IMR-90 (cell line): Measurements from ENCODE around the gene SELENOH. TPM values are rescaled to one million over a fixed set of nuclear protein-coding genes. Genes with fewer than 3 reads are reported as not detected.
A peak's percentile ranks its signal among the peaks of the same experiment; 100 is the strongest.

Experiments
- ATAC-seq: fragments of 200-7000 bp; cut with Tn5 transposase; 2 replicates; pipeline ENCODE4 v1.9.1; 2020; ENCODE audit warnings: low read depth, mild to moderate bottlenecking, moderate library complexity
- BruUV-seq: library from RNA; stranded (reverse); fragments of 400-500 nt; replicated peaks from 2 replicates; lab custom pipeline; 2021; lab: Mats Ljungman, UMichigan
- CTCF ChIA-PET: fragments of 300-600 bp; formaldehyde crosslinking; extraction: SDS; loops from one replicate; lab custom pipeline; 2021; ENCODE audit warnings: antibody characterized with exemption; lab: Yijun Ruan, JAX
- POLR2A ChIA-PET: fragments of 300-600 bp; sonication (Branson Sonifier 250); formaldehyde crosslinking; loops from one replicate; lab custom pipeline; 2022; ENCODE audit warnings: antibody characterized with exemption; ENCODE audit not compliant: unreplicated experiment; lab: Charles Lee
- DNase-seq: peaks from one replicate; pipeline ENCODE4 v3.0.0; 2013
- H2AFZ ChIP-seq: replicated peaks from 2 replicates; pipeline ENCODE3; 2013; ENCODE audit warnings: low read length, mild to moderate bottlenecking; ENCODE audit not compliant: poor library complexity
- H2AK5ac ChIP-seq: 2 replicates; pipeline ENCODE4 v1.6.1; 2013; ENCODE audit warnings: low read depth, low read length, inconsistent platforms
- H2AK9ac ChIP-seq: replicated peaks from 2 replicates; pipeline ENCODE3; 2013; ENCODE audit warnings: mild to moderate bottlenecking, low read depth, low read length, moderate library complexity; ENCODE audit not compliant: poor library complexity
- H2BK120ac ChIP-seq: 2 replicates; pipeline ENCODE4 v1.6.1; 2013; ENCODE audit warnings: low read depth, low read length, inconsistent platforms
- H2BK15ac ChIP-seq: 3 replicates; pipeline ENCODE4 v1.6.1; 2013; ENCODE audit warnings: low read depth, low read length, inconsistent platforms
- H2BK20ac ChIP-seq: 2 replicates; pipeline ENCODE4 v1.6.1; 2013; ENCODE audit warnings: low read depth, mild to moderate bottlenecking, inconsistent platforms, low read length, moderate library complexity
- H2BK5ac ChIP-seq: 2 replicates; pipeline ENCODE4 v1.6.1; 2013; ENCODE audit warnings: mild to moderate bottlenecking, low read depth, low read length, inconsistent platforms; ENCODE audit not compliant: poor library complexity, severe bottlenecking
- H3K14ac ChIP-seq: replicated peaks from 2 replicates; pipeline ENCODE4 v1.6.1; 2013; ENCODE audit warnings: low read depth, low read length, inconsistent platforms
- H3K18ac ChIP-seq: 2 replicates; pipeline ENCODE4 v1.6.1; 2013; ENCODE audit warnings: low read depth, low read length, control low read depth
- H3K23ac ChIP-seq: 2 replicates; pipeline ENCODE4 v1.6.1; 2013; ENCODE audit warnings: low read depth, low read length, inconsistent platforms
- H3K27ac ChIP-seq: 2 replicates; pipeline ENCODE4 v1.5.1; 2013; ENCODE audit warnings: mild to moderate bottlenecking, control low read depth, low read length; ENCODE audit not compliant: insufficient read depth
- H3K27me3 ChIP-seq: 2 replicates; pipeline ENCODE4 v1.6.1; 2013; ENCODE audit warnings: low read length; ENCODE audit not compliant: control insufficient read depth, insufficient read depth
- H3K36me3 ChIP-seq: 2 replicates; pipeline ENCODE4 v1.6.1; 2013; ENCODE audit warnings: low read length, mixed read lengths; ENCODE audit not compliant: control insufficient read depth, insufficient read depth
- H3K4ac ChIP-seq: 2 replicates; pipeline ENCODE4 v1.6.1; 2013; ENCODE audit warnings: low read depth, low read length, inconsistent platforms
- H3K4me1 ChIP-seq: 2 replicates; pipeline ENCODE4 v1.6.1; 2013; ENCODE audit warnings: low read length, mixed read lengths; ENCODE audit not compliant: control insufficient read depth, insufficient read depth
- H3K4me2 ChIP-seq: 2 replicates; pipeline ENCODE4 v1.6.1; 2013; ENCODE audit warnings: low read depth, mild to moderate bottlenecking, control low read depth, low read length, moderate library complexity
- H3K4me3 ChIP-seq: 2 replicates; pipeline ENCODE4 v1.5.1; 2013; ENCODE audit warnings: low read depth, mild to moderate bottlenecking, control low read depth, low read length, moderate library complexity; ENCODE audit not compliant: insufficient read depth
- H3K56ac ChIP-seq: 2 replicates; pipeline ENCODE4 v1.6.1; 2013; ENCODE audit warnings: low read length, inconsistent platforms; ENCODE audit not compliant: insufficient read depth; ENCODE audit errors: extremely low read depth
- H3K79me1 ChIP-seq, 2 experiments: 2 replicates each; pipeline ENCODE4 v1.6.1; 2013; ENCODE audit warnings: low read length in 2 of 2, inconsistent platforms in 1 of 2, low read depth in 1 of 2
- H3K9ac ChIP-seq: 2 replicates; pipeline ENCODE4 v1.6.1; 2013; ENCODE audit warnings: low read depth, low read length, control low read depth
- H3K9me1 ChIP-seq: 2 replicates; pipeline ENCODE4 v1.6.1; 2013; ENCODE audit warnings: low read length, inconsistent platforms; ENCODE audit not compliant: insufficient read depth
- H3K9me3 ChIP-seq: 2 replicates; pipeline ENCODE4 v1.6.1; 2013; ENCODE audit warnings: low read length; ENCODE audit not compliant: control insufficient read depth, insufficient read depth
- H4K20me1 ChIP-seq: 2 replicates; pipeline ENCODE4 v1.6.1; 2013; ENCODE audit warnings: low read length, inconsistent platforms; ENCODE audit not compliant: insufficient read depth
- H4K5ac ChIP-seq: 2 replicates; pipeline ENCODE4 v1.6.1; 2013; ENCODE audit warnings: mild to moderate bottlenecking, low read depth, low read length, control low read depth
- H4K8ac ChIP-seq, 2 experiments: 2 replicates each; pipeline ENCODE4 v1.6.1; 2013; ENCODE audit warnings: low read depth in 2 of 2, low read length in 2 of 2, control low read depth in 1 of 2, inconsistent platforms in 1 of 2
- H4K91ac ChIP-seq: 2 replicates; pipeline ENCODE4 v1.6.1; 2013; ENCODE audit warnings: low read depth, low read length, inconsistent platforms; ENCODE audit not compliant: insufficient read depth
- CTCF ChIP-seq: conservative IDR thresholded peaks from 2 replicates; pipeline ENCODE4 v1.5.1; 2012; ENCODE audit warnings: mild to moderate bottlenecking, low read depth, low read length, improper control_type of control experiment
- FOS ChIP-seq: fragments of 150-350 bp; IDR thresholded peaks from 2 replicates; pipeline ENCODE4 v1.6.1; 2016; ENCODE audit warnings: low read depth, low read length
- MAFK ChIP-seq: IDR thresholded peaks from 2 replicates; pipeline ENCODE4 v1.6.1; 2012; ENCODE audit warnings: low read depth, low read length, improper control_type of control experiment
- NFE2L2 ChIP-seq: fragments of 150-350 bp; IDR thresholded peaks from 2 replicates; pipeline ENCODE4 v1.6.1; 2016; ENCODE audit warnings: low read depth, mild to moderate bottlenecking, low read length
- POLR2A ChIP-seq: IDR thresholded peaks from 2 replicates; pipeline ENCODE4 v1.6.1; 2012; ENCODE audit warnings: mild to moderate bottlenecking, low read depth, low read length
- RAD21 ChIP-seq: IDR thresholded peaks from 2 replicates; pipeline ENCODE4 v1.6.1; 2012; ENCODE audit warnings: low read length, improper control_type of control experiment
- RFX5 ChIP-seq: IDR thresholded peaks from 2 replicates; pipeline ENCODE4 v1.8.0; 2012; ENCODE audit warnings: low read depth, mild to moderate bottlenecking, low read length, moderate library complexity
- SMC3 ChIP-seq: fragments of 150-350 bp; IDR thresholded peaks from 2 replicates; pipeline ENCODE4 v1.6.1; 2016; ENCODE audit warnings: low read depth, mild to moderate bottlenecking, antibody characterized with exemption, low read length, moderate library complexity
- USF2 ChIP-seq: fragments of 150-350 bp; IDR thresholded peaks from 2 replicates; pipeline ENCODE4 v1.6.1; 2017; ENCODE audit warnings: mild to moderate bottlenecking, antibody characterized with exemption, low read length, low read depth
- WGBS, 2 experiments: methylation state at CpG; one replicate each; pipeline versions ENCODE4 v1.1.5 to v1.1.7; 2013; ENCODE audit warnings: missing lambda C conversion rate in 2 of 2; ENCODE audit not compliant: insufficient read length in 1 of 2; ENCODE audit errors: extremely low coverage in 2 of 2; 5-methylcytosine and 5-hydroxymethylcytosine counted together
- dilution Hi-C: fragments of 300-500 bp; cut with HindIII; formaldehyde crosslinking; loops from one replicate; pipeline ENCODE4 v1.14.3; 2018; ENCODE audit warnings: low sequenced_read_pairs; ENCODE audit not compliant: unreplicated experiment
- in situ Hi-C: fragments of 300-500 bp; cut with MboI; formaldehyde crosslinking; loops from 3 replicates; pipeline ENCODE4 v1.14.3; 2019; ENCODE audit warnings: low sequenced_read_pairs, inconsistent platforms, mixed read lengths
- intact Hi-C: fragments of 100-400 bp; cut with micrococcal nuclease; formaldehyde crosslinking; loops from 2 replicates; pipeline ENCODE4 v1.10.0; 2022
- polyA plus RNA-seq, 3 experiments: library from polyadenylated mRNA; depleted of rRNA; stranded (reverse); fragments of >200 nt; gene quantifications; 2 replicates each; pipeline ENCODE4 v1.2.3, GENCODE V29; 2012; ENCODE audit warnings: low replicate concordance in 1 of 3
- total RNA-seq: library from RNA; depleted of rRNA; stranded (reverse); fragments of >200 nt; gene quantifications from 2 replicates; pipeline ENCODE4 v1.2.3, GENCODE V29; 2012
- TF ChIP-seq, protein P1 (sequence below): fragments of 150-350 bp; IDR thresholded peaks from 2 replicates; pipeline ENCODE4 v1.6.1; 2016; ENCODE audit warnings: low read depth, mild to moderate bottlenecking, low read length, moderate library complexity, borderline replicate concordance

Gene SELENOH
- total and polyA plus RNA-seq, 2 of the 4 experiments (the other 2 are of a cell fraction) = 40.3 to 107 TPM

GRCh38 chr11:57773026-57773598, 31.8 kb downstream of the SELENOH start:
- Histone ChIP-seq H3K14ac (no peak overlapping the region), H4K20me1 (peaks cover 98% of the 10 kb centered on the region)
- in situ Hi-C loops = no loop called here

More at GRCh38 chr11:57773026-57773598, 31.8 kb downstream of the SELENOH start:
- no peak overlapping the region for H2AK5ac ChIP-seq
- no peak overlapping the region for H2AFZ ChIP-seq
- no peaks in the 10 kb centered on the region for H3K27me3 ChIP-seq
- H2BK5ac ChIP-seq = no peak overlapping the region
- H3K9me3 ChIP-seq = no peaks in the 10 kb centered on the region
- no peak overlapping the region for H3K4me3 ChIP-seq
- CTCF ChIA-PET = no interaction called here
- ATAC-seq (no peak), DNase-seq (no peak)
- H3K18ac ChIP-seq = no peak overlapping the region
- H3K79me1 ChIP-seq = peaks cover 11 to 70% of the 10 kb centered on the region in 2 experiments; a peak in 3 of 4 replicates
- no peak overlapping the region; the same call in 1 of the 2 replicates for H3K27ac ChIP-seq
- no peak overlapping the region for H4K8ac ChIP-seq
- peaks cover 29% of the 10 kb centered on the region for H3K4me1 ChIP-seq
- peak overlapping the region; percentile 24; the same call in 1 of the 2 replicates for H3K4me2 ChIP-seq
- no CpG with 5 or more reads among the region's 5 CpGs for WGBS, 2 experiments
- H3K56ac ChIP-seq = no peak overlapping the region
- no peak overlapping the region for H2BK20ac ChIP-seq
- no peak overlapping the region for H2BK120ac ChIP-seq
- dilution Hi-C loops = no loop called here
- no peak overlapping the region for H3K23ac ChIP-seq
- H3K9ac ChIP-seq = no peak overlapping the region
- no peak overlapping the region for H4K91ac ChIP-seq
- intact Hi-C loops = no loop called here
- peaks cover 18% of the 10 kb centered on the region for H3K9me1 ChIP-seq
- TF ChIP-seq CTCF (no peak), RFX5 (no peak), POLR2A (no peak), USF2 (no peak), MAFK (no peak), NFE2L2 (no peak), FOS (no peak), SMC3 (no peak), RAD21 (no peak)
- TF ChIP-seq, protein P1, sequence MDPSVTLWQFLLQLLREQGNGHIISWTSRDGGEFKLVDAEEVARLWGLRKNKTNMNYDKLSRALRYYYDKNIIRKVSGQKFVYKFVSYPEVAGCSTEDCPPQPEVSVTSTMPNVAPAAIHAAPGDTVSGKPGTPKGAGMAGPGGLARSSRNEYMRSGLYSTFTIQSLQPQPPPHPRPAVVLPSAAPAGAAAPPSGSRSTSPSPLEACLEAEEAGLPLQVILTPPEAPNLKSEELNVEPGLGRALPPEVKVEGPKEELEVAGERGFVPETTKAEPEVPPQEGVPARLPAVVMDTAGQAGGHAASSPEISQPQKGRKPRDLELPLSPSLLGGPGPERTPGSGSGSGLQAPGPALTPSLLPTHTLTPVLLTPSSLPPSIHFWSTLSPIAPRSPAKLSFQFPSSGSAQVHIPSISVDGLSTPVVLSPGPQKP = no peak
- BruUV-seq = no TSS peak
- no peak overlapping the region for H4K5ac ChIP-seq
- H2BK15ac ChIP-seq = no peak overlapping the region
- H2AK9ac ChIP-seq = no peak overlapping the region
- peaks cover 2% of the 10 kb centered on the region for H3K36me3 ChIP-seq
- no peak overlapping the region for H3K4ac ChIP-seq
- POLR2A ChIA-PET = interaction anchor here (0.7 kb wide), 1 partner anchor 399 kb away, joined by 6 read pairs; no protein-coding TSS in a partner anchor
